NCI-H2171 treated with DMSO at 0.1 percent for 48 hours (cell line): ENCODE measurements around the gene SECISBP2.

ENCODE experiments used
- DNase-seq: peaks from one replicate; lab custom pipeline; 2025; lab: John Stamatoyannopoulos, UW

Gene SECISBP2

GRCh38 chr9:89405826-89406225, 87.5 kb downstream of the SECISBP2 start:
- no peak for DNase-seq

DNA sequence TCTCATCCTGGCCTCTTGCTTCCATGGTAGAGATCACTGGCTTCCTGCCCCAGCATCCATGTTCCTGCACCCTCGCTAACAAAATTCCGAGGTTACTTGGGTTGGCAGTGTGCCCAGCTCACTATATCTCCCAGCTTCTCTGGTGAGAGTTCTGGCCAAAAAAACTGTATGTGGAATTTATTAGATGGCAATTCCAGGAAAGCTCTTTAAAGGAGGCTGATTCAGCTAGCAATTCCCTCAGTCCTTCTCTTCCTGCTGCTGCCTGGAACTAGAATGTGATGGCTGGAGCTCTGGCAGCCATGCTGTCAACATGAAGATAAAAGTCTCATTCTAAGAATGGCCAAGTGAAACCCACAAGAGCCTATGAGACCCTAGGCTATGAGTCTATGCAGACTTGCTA, 88.8 kb downstream of the SECISBP2 start:
- no peak for DNase-seq

DNA sequence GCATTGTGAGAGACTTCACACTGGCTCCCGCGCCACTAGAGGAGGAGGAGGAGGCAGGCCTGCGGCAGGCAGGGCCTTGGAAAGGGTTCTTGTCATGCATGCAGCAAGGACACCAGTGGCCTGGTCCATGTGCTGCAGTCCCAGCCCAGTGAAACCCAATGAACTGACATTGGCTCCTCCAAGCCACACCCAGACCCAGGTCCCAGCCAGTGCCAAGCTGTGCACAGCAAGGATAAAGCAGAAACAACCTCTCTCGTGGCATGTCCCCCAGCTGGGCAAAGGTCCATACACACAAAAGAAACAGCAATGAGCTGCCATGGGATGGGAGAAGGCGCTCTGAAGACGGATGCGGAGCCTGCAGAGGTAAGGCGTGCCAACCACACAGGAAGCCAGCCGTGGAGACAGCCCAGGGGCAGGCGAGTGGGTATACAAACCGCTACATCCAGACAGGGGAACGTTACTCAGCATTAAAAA, 90.4 kb downstream of the SECISBP2 start:
- DNase-seq: no peak
